Right lobe of liver (tissue), 6 donors: ENCODE results near the gene COA1. TPM values are rescaled to one million over a fixed set of nuclear protein-coding genes. Genes with fewer than 3 reads are reported as not detected.

Experiments used
- ATAC-seq, 4 donors: fragments of 200-7000 bp; cut with Tn5 transposase; one replicate each; pipeline ENCODE4 v1.9.1; 2020; ENCODE audit warnings: mild to moderate bottlenecking in 4 of 4, moderate library complexity in 4 of 4
- DNase-seq, 3 donors: peaks; one replicate each; pipeline ENCODE4 v3.0.0-alpha.2; 2020
- H3K27ac ChIP-seq, 3 donors: fragments of 200-600 bp; one replicate each; pipeline ENCODE4 v1.8.0; 2022
- H3K27me3 ChIP-seq, 2 donors: fragments of 200-600 bp; one replicate each; pipeline ENCODE4 v1.8.0; 2022
- H3K36me3 ChIP-seq, 4 donors: fragments of 200-600 bp; sonication (generic) in 1 of 4; one replicate each; pipeline versions ENCODE4 v1.5.1 to v1.8.0; 2017 to 2022; ENCODE audit warnings: control low read depth in 1 of 4
- H3K4me1 ChIP-seq, 4 donors: fragments of 200-600 bp; sonication (generic) in 1 of 4; one replicate each; pipeline versions ENCODE4 v1.5.1 to v1.8.0; 2017 to 2022; ENCODE audit warnings: control low read depth in 1 of 4
- H3K4me3 ChIP-seq, 3 donors: fragments of 200-600 bp; one replicate each; pipeline ENCODE4 v1.8.0; 2022
- H3K9me3 ChIP-seq, 4 donors: fragments of 200-600 bp; sonication (generic) in 1 of 4; one replicate each; pipeline versions ENCODE4 v1.5.1 to v1.8.0; 2017 to 2022; ENCODE audit warnings: control low read depth in 1 of 4
- POLR2A ChIP-seq: fragments of 450-650 bp; IDR thresholded peaks from one replicate; pipeline ENCODE4 v1.6.1; 2017; ENCODE audit warnings: antibody characterized with exemption, mild to moderate bottlenecking
- WGBS: methylation state at CpG from one replicate; pipeline ENCODE4 v1.1.6; 2018; ENCODE audit warnings: low coverage, low lambda C conversion rate; ENCODE audit not compliant: insufficient coverage; ENCODE audit errors: missing lambda C conversion rate; 5-methylcytosine and 5-hydroxymethylcytosine counted together
- intact Hi-C, 2 donors: fragments of 100-400 bp; cut with DNase I; formaldehyde crosslinking; loops; one replicate each; pipeline versions ENCODE4 v1.11.2 to v1.14.1; 2022
- total RNA-seq, 6 experiments: library from RNA; depleted of rRNA in 2 of 6; stranded (reverse); fragments of >200 nt in 2 of 6; fragmentation: NEBNext Ultra II Directional in 3 of 6; extraction: Animal tissue kit (Norgen Biotek cat#: 25700) in 3 of 6; gene quantifications; one replicate each; pipeline versions ENCODE4 v1.1.0 to v1.2.4, GENCODE V29; 2016 to 2023
- TF ChIP-seq, protein P1 (sequence below), 4 donors: fragments of 200-600 bp in 3 of 4; fragments of 450-650 bp in 1 of 4; IDR thresholded peaks; one replicate each; pipeline versions ENCODE4 v1.5.1 to v1.8.0; 2016 to 2022; ENCODE audit warnings: antibody characterized with exemption in 4 of 4, mild to moderate bottlenecking in 2 of 4
- donor health status: DM: no; HTN: yes; CAD: no.
- donor health status: DM: no; HTN: no; CAD: no.
- donor health status: DM: no; HTN: no; CAD: no.
- donor health status: DM: no; HTN: yes; CAD: no.
- donor health status: DM: no; HTN: yes; CAD: no.

COA1 gene
- total RNA-seq, 6 experiments from 2014 or later: 15.8 to 35.6 (median 19.9) TPM

DNA sequence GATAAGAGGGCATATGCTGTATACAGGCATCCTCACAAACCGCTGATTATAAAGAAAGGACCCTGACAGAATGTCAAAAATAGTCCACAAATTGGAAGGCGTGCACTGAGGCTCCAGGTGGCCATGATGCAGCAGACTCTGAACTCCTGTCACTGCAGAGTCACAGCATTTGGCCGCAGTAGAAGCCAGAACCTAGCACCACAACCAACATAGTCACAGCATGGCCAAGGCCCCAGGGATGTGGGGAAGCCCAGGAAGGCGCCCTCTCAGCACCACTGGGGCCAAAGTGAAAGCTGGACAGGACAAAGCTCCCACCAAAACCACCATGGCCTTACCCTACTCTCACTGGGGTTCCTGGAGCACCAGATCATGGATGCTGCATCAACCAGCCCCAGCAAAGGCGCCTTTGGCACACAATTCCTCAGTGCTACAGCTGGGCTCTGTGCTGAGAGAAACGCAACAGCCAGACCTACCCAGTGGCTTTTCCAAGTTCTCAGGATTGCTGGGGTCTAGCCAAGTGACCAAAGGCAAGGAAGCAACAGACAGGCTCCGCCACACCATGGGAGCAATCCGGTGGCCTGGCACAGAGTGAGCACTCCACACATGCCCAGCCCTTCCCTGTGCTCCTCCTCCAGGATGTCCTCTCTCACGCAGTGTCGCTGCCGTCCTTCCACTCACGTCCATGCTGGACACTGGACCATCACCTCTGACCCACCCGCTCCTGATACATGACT, 86.3 kb downstream of the COA1 start:
- Histone ChIP-seq H3K4me3 (no peak overlapping the region), H3K9me3 (no peaks in the 10 kb centered on the region), H3K27ac (no peak overlapping the region), H3K36me3 (peaks cover 0 to 6% (median 0%) of the 10 kb centered on the region in 4 donors), H3K4me1 (peaks cover 0 to 30% (median 14%) of the 10 kb centered on the region in 4 donors), H3K27me3 (no peaks in the 10 kb centered on the region)
- ATAC-seq (no peak), DNase-seq (no peak)
- TF ChIP-seq, protein P1, sequence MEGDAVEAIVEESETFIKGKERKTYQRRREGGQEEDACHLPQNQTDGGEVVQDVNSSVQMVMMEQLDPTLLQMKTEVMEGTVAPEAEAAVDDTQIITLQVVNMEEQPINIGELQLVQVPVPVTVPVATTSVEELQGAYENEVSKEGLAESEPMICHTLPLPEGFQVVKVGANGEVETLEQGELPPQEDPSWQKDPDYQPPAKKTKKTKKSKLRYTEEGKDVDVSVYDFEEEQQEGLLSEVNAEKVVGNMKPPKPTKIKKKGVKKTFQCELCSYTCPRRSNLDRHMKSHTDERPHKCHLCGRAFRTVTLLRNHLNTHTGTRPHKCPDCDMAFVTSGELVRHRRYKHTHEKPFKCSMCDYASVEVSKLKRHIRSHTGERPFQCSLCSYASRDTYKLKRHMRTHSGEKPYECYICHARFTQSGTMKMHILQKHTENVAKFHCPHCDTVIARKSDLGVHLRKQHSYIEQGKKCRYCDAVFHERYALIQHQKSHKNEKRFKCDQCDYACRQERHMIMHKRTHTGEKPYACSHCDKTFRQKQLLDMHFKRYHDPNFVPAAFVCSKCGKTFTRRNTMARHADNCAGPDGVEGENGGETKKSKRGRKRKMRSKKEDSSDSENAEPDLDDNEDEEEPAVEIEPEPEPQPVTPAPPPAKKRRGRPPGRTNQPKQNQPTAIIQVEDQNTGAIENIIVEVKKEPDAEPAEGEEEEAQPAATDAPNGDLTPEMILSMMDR (IDR thresholded peaks at IDR 0.05): no peak
- TF ChIP-seq POLR2A: no peak
- intact Hi-C loops: no loop called here
- WGBS: 92% methylated on average over 4 of the region's 13 CpGs

DNA sequence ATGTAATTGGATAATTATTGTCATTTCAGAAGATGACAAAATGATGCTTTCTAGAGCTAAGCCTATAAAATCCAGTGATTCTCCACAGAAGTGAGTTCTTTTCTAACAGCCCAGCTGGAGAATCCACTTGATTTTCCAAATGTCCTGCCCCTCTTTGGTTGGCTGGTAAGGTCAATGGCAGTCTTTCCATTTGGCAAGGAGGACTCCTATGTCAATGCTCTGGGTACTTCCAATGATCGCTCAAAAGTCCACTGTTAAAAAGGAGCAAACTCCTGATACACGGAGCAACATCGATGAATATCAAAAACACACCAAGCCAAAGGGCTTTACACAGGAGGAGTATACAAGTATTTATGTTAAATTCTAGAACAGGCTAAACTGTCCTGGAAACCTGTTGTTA, 88.6 kb downstream of the COA1 start:
- DNase-seq (no peak), ATAC-seq (peak in 2 of 4 donors; percentile 19 to 55)
- 39% methylated on average over 3 of the region's 3 CpGs for WGBS
- Histone ChIP-seq H3K27me3 (no peaks in the 10 kb centered on the region), H3K4me1 (peaks cover 0 to 23% (median 10%) of the 10 kb centered on the region in 4 donors), H3K36me3 (peaks cover 0 to 6% (median 0%) of the 10 kb centered on the region in 4 donors), H3K4me3 (no peak overlapping the region), H3K27ac (peak overlapping the region; percentile 27 to 44 (median 41)), H3K9me3 (no peaks in the 10 kb centered on the region)
- TF ChIP-seq, protein P1 (IDR thresholded peaks at IDR 0.05): no peak
- no peak for TF ChIP-seq POLR2A
- intact Hi-C loops: no loop called here

DNA sequence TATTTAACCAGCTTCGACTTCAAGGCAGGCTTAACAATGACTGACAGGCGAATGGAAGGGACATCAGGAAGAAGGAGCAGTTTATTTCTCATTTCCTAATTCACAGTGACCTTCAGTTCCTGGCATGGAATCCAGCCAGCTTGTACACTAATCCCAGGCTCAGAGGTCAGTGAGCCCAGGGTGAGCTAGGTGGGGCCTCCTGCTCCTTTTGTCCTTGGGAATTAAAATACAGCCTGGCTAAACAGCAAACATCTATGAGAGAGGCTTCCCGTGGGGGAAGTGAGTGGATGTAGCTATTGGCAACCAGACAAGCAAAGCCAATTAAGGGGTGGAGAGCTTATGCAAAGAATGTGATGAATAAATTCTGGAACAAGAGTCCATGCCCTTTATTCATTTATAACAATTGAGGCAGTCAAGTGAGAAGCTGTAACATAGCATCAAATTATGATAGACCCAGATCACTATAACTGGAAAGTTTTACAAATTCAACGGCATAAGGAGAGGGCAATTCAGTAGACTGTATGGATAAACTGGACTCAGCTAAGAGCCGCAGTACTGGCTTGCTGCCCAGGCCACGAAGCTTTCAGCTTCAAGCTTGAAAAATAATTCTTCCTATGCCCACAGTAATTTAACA, 89.3 kb downstream of the COA1 start:
- TF ChIP-seq, protein P1 (IDR thresholded peaks at IDR 0.05): no peak
- no peak for TF ChIP-seq POLR2A
- peaks cover 0 to 6% (median 0%) of the 10 kb centered on the region in 4 donors for H3K36me3 ChIP-seq
- H3K27me3 ChIP-seq: no peaks in the 10 kb centered on the region
- no peak overlapping the region for H3K4me3 ChIP-seq
- 19% methylated on average over 6 of the region's 6 CpGs for WGBS
- peak overlapping the region; percentile 27 to 44 (median 41) for H3K27ac ChIP-seq
- DNase-seq (peak; percentile 67 to 81 (median 69)), ATAC-seq (peak; percentile 93 to 97 (median 94))
- intact Hi-C loops: no loop called here
- peaks cover 0 to 23% (median 10%) of the 10 kb centered on the region in 4 donors for H3K4me1 ChIP-seq
- no peaks in the 10 kb centered on the region for H3K9me3 ChIP-seq

DNA sequence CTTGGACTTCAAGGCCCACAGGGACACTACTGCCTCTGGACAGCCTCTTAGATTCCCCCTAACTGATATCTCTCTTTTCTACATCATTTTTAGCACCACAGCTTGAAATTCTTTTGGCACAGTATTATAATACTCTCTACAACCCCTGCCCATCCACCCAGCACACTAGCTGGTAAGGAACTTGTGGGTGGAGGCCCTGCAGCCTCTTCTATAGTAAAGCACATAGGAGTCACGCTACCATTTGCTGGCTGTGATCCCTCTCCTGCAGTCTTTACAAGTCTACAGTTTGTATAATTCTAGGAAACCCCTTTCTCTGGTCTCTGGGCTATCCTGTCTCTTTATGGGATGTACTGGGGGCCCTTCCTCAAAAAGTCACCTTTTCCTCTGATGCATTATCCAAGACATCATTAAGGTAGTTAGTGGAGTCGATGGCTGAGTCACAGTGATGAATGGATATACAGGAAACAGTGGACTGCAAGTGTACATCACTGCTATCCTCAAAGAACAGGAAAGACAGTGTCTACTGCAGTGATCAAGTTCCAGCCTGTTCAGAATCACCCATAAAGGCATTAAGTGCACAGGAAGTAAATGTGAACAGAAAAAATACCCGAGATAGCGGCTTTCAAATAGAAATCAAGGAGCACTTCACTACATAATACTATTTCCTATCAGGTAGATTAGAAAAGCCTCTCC, 92.1 kb downstream of the COA1 start:
- DNase-seq (no peak), ATAC-seq (no peak)
- intact Hi-C loops: no loop called here
- no peak overlapping the region for H3K27ac ChIP-seq
- no peaks in the 10 kb centered on the region for H3K27me3 ChIP-seq
- H3K9me3 ChIP-seq: no peaks in the 10 kb centered on the region
- WGBS: 44% methylated on average over 4 of the region's 4 CpGs
- no peak for TF ChIP-seq POLR2A
- TF ChIP-seq, protein P1 (IDR thresholded peaks at IDR 0.05): no peak
- H3K36me3 ChIP-seq: peaks cover 0 to 7% (median 0%) of the 10 kb centered on the region in 4 donors
- no peak overlapping the region for H3K4me3 ChIP-seq
- H3K4me1 ChIP-seq: peaks cover 0 to 23% (median 10%) of the 10 kb centered on the region in 4 donors
